GM19023 (cell line): ENCODE results near the gene BTBD10.

Source experiments
- ATAC-seq: cut with Tn5 transposase; IDR thresholded peaks from one replicate; pipeline ENCODE4 v1.9.1; 2021; ENCODE audit warnings: mild to moderate bottlenecking, moderate library complexity; ENCODE audit not compliant: unreplicated experiment

Gene BTBD10

DNA sequence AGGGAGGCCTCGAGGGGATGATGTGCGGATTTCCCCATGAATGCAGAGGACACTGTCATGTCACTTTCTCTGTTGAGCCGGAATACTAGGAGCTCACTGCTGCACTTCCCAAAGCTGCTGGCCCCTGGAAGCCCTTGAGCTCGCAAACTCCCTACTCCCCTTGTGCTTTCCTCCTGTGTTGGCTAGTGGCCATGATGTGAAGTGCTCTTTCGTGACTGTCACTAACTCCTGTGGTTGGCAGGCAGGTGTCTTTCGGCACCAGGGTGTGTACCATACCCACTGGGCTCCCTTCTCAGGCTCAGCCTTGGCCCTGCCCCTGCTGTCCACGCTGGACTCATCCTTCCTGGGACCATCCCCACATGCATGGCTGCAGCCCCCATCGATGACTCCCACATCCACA lies 86.2 kb downstream of the BTBD10 start:
- ATAC-seq = no peak

DNA sequence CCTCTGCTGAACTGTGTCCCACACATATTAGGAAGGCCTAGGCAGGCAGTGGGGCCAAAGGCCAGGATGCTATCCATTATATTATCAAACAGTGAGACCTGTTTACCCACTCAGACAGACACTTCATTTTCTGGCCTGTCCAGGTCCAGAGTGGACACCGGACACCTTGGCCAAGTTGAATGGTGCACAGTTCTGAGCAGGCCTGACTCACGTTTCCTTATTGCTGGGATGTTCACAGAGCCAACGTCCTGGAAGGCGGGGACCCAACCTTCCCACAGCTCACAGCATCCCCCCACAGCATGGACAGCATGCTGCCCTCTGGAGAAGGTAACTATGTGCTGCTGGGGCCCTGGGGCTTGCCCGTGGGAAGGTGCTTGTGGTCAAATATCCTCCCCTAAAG lies 86.6 kb downstream of the BTBD10 start:
- ATAC-seq = no peak

DNA sequence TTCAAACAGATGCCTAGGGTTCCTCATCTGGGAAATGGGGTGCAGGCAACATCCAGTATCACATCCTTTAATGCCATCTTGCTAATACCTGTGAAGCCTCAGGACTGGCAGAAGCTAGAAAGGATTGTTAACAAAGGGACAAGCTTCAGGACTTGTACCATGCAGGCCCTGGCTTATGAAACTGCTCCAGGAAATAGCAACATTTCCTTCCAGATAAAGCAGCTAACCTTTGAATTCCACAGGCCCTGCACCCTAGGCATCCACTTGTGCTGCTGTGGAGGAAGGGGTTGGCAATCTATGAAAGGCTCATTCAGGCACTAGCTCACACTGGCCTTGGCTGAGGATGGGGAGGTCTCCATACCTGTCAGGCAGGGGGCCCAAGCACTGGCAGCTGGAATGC lies 87.2 kb downstream of the BTBD10 start:
- no peak for ATAC-seq

DNA sequence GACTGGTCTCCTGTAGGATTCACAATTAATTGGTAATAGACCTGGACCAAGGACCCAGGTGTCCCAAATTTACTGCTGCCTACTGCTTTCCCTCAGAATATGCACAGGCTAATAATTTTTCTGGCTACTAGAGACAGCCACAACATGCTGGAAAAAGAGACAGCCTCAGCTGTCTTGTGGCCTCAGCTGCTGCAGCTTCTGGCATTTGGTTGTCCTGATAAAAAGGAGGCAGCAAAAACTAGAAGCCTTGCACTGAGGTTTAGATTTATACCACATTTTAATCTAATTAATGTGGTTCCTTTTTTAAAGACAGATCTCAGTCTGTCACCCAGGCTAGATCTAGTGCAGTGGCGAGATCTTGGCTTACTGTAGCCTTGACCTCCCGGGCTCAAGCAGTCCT lies 89.8 kb downstream of the BTBD10 start:
- no peak for ATAC-seq

DNA sequence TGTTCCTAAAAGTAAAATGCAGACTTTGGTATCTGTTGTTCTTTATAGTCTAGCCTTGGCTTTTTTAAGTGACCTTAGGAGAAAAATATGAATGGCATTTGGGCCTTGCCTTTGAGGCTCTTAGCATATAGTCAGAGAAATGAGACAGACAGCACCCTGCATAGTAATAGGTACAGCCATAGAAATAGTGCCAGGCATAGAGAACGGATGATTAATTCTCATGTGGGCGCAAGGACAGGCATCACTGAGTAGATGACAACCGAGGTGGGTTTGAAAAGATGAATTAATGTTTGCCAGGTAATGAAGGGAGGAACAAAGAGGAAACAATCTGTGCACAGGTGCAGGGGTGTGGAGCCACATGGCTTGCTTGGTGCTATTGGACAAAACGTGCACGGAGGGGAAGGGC lies 95.0 kb downstream of the BTBD10 start:
- no peak for ATAC-seq

DNA sequence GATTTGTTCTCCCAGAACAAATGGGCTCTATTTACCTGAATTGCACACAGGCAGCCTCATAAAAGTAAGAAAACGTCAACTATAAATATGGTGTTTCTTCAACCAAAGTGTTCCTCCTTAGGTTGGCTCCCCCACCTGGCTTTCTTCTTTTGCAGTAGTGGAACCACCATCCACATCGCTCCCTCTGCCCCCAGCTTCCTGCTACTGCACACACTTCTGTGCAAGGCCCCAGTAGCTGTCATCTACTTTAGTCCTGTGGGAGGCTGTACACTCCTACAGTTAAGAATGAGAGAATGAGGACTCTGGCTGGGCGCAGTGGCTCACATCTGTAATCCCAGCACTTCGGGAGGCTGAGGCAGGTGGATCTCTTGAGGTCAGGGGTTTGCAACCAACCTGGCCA lies 95.9 kb downstream of the BTBD10 start:
- no peak for ATAC-seq

DNA sequence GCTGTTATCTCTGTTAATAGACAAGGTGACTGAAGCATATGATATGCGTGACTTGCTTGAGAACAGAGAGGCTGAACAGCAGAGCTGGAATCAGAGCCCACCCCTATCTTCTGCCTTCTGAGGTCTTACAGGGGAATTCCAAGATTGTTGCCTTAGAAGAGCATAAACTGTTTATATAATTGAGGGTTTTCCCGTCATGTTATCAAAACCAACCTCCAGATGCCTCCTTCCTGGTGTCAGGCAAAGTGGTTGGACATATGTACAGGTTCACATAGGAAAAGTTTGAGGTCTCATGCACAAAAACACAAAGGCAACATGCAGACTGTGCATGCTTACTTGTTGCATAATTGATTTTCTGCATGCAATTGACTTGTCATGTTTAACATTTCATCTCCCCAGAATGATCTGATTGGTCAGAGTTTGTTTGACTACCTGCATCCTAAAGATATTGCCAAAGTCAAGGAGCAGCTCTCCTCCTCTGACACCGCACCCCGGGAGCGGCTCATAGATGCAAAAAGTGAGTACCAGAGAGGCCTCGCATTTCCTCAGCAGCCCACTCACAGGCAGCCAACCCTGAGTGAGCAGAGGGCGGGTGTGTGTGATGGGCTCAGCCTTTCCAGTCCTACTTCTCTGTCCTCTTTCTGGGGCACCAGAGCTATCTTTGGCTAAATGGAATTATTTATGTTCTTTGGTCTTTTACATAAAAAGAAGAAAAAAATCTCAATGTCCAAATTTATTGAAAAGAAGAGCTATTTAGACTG lies 96.6 kb downstream of the BTBD10 start:
- ATAC-seq = no peak

DNA sequence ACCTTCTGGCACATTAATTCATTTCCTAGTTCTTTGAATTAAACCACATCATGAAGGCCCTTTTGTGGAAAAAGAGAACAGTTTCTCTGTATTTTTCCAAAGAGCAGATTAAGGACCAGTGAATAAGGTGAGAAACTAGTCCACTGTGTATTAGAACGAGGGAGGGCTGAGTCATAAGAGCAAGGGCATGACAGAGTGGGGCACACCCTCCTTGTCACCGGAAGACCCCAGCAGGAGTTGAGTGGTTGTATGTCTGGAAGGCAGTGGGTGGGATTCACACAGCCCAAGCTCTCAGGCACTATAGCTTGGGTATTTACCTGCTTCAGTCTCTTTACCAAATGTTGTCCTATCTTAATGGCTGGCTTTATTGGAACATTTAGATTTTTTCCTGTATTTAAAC lies 98.6 kb downstream of the BTBD10 start:
- ATAC-seq = no peak

DNA sequence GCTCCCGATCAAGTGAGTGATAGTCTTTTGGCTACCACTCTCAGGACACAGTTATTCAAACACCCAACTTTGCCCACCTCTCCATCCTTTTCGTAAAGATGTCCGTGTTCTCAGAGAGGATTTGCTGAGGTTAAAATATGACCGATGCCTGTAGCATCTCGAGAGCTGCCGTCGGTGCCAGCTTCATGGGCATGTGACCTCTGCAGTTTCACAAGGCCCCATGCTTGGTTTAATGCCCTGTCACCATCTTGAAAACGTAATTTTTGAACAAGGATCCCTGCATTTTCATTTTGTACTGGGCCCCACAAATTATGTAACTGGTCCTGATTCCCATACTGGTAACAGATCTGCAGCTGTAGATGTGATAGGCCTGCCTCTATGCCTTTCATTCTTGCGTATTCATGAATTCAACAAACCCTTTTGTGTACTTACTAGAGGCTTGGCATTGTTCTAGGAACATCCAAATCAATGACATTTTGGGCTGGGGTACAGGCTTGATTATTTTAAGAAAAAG lies 100.4 kb downstream of the BTBD10 start:
- no peak for ATAC-seq

DNA sequence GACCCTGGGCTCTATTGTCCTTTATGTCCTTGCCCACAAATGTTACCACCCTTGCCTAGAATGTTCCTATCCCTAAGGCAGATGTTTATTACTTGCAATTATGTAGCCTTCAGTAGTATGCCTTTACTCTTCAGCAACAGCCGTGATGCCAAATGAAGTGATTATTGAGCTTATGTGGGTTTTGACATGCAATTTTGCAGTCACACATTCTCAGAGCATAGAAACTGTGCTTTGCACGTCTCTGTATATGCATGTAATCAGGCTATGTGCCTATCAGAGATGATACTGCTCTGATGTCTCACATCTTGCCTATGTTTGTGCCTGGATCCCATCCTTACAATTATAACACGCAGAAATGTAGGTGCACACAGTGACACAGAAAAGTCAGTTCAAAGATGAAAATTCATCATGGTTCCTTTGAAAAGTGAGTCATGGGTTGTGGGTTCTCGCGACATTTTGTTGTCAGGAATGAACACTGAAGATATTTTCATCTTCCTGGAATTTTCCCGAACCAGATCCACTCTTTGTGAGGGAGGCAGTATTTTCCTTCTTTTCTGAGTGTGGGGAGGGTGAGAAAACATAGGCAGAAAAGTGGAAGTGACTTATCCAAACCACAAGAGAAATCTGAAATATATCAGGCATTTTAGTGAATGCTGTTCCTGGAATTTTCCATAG lies 104.3 kb downstream of the BTBD10 start:
- no peak for ATAC-seq

DNA sequence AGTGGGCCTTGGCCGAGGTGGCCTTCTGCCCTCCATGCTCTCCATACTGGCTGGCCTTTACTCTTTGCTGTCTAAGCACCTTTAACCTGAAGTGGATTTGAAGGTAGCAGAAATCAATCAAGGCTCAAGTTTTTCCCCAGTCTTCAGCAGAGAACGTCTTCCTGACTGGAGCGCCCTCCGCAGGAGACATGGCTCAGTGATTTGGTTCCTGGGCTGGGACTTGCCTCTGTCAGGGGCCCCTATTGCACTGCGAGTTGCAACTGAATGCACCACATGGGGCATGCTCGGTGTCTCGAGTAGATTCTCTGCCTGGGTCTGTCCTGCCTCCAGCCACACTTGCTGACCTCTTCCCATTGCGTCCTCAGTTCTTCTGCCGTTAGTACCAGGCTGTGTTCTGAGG lies 105.8 kb downstream of the BTBD10 start:
- ATAC-seq = no peak

DNA sequence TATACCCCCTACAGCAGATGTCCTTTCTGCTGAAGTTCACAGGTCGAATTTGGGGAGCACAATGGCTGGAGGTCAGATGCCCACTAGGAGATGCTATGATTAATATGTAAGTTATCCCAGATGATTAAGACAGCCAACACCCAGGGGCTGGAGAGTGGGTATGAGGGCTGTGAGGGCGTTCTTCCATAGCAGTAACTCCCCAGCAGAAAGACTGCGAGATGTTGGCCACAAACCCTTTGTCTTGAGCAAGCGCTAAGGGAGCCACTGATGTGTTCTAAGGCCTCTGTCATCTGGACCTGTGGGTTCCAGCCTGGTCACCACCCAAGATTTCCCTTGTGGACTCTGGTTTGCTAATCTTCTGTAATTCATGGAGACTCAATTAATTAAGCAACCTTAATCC lies 107.8 kb downstream of the BTBD10 start:
- ATAC-seq = no peak

DNA sequence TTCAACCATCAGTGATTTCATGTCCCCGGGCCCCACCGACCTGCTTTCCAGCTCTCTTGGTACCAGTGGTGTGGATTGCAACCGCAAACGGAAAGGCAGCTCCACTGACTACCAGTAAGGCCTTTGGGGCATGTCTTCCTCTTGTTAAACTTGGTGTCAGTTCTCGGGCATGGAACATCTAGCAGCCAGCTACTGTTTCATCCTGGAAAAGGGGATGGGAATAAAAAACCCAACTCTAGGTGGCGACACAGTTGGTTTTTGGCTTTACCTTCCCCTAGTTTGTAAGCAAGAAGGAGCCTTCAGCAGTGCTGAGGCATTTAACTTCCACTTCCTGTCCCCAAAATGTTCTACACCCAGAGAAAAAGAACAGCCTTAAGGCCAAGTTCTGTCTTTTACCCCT lies 108.7 kb downstream of the BTBD10 start:
- no peak for ATAC-seq

DNA sequence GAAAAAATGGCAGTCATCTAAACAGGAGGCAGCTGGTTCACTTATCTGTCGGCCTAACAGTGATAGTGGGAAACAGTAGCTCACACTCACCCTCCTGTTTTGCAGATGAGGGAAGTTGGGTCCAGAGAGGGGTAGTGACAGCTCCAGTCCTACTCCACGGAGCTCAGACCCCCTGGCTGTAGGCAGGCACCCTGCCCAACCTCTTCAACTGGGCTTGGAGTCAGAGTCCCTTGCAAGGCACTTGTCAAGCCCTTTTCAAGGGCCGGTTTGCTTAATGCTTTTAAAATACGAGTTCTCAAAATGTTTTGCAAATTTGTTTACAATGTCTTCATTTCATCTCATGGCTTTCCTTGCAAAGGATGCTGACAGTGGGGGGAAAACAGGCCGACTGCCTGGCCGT lies 110.3 kb downstream of the BTBD10 start:
- no peak for ATAC-seq

DNA sequence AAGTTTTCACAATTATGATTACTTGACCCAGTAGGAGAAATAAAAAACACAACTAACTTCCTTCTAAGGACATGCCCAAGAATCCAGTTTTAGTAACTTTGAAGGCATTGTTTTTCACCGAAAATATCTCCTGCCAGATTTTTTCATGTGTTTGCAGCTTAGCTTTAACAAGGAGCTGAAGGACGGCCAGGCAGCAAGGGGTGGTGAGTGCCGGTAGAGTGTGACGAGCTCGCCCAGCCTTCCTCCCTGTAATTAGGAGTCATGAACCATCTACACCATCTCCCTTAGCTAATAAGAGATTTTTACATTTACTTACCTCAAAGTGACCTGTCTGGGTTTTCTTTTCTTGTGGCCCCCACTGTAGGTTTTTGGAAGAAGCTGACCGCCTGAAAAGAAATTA lies 113.4 kb downstream of the BTBD10 start:
- ATAC-seq = no peak

DNA sequence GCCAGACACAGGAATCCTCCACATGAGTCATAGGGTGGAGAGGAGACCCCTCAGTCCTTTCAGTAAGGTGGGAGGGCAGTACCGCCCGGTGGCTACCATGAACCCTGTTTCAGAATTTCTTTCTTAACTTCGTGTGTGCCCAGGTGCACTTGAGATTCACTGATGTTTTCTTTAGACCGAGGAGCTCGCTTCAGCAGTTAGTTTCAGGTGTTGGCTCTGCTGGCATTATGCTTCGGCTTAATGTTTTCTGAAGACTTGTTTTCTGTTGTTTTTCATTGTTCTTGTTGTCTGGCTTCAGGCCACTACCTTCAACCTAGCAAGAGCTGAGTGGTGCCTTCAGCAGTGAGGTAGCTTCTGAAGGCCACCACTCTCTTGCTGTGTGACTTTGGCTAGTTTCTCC lies 114.0 kb downstream of the BTBD10 start:
- ATAC-seq = no peak

DNA sequence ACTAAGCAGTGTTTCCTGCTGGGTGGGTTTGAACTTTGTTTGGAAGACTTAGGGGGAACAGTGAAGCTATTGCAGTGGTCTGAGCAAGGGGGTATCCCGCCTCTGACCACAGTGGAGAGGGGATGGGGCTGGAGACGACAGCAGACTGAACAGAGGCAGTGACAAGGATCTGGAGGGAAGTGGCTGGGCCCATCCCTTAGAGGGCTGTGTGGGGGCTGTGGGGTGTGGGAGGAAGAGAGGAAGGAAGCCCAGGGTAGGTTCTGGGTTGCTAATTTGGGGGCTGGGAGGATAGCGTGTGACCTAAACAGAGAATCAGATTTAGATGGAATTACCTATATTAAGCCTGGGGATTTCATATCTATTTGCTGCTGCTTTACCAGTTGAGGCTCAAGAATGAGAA lies 114.7 kb downstream of the BTBD10 start:
- ATAC-seq = no peak

DNA sequence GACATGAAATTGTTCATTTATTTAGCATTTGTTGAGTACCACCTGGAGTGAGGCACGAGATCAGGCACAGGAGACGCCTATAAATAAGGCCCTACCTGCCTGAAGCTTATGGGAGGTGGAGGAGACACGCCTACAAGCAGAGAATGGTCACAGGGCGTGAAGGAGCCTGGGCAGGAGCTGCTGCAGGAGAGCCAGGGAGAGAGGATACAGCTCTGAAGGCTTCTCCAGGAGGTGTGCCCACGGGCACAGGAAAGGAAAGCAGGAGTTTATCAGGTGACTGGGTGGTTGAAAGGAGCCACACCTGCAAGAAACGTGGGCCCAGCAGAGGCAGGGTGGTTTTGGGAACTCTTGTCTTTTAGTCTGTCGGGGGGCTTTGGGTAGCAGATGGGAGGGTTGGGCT lies 115.1 kb downstream of the BTBD10 start:
- no peak for ATAC-seq

DNA sequence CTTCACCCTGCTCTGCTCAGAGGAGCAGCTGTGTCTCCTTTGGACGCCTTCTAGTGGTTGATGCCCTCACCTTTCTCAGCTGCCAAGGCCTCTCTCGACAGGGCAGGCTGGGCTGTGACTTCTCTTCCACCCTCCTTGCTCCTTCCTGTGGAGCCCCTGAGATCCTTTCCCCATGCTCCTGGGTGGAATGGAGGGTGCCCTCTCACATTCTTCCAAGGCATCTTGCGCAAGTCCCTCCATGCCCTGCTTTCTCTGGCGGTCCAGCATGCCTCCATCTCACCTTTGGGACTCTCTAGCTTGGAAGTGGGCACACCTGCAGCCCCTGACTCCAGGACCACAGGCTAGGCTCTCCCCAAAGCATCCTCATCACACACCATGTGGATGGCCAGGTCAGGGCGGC lies 116.6 kb downstream of the BTBD10 start:
- no peak for ATAC-seq

DNA sequence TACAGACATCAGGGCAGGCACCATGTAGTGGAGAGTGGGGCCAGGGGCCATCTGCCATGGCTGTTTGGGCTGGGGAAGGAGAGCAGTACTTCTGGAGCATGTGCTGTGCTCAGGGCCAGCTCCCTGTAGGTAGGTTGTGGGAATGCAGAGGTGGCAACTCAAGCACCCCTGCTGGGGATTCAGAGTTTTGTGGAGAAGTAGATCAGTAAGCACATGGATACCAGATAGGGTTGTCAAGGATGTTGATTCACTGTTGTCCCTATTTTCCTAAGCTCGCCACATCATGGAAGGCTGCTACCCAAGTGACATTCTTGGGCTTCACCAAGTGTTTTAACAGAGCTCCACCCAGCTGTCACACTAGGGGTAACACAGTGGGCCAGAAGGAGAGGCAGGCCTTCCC lies 118.2 kb downstream of the BTBD10 start:
- ATAC-seq = no peak

DNA sequence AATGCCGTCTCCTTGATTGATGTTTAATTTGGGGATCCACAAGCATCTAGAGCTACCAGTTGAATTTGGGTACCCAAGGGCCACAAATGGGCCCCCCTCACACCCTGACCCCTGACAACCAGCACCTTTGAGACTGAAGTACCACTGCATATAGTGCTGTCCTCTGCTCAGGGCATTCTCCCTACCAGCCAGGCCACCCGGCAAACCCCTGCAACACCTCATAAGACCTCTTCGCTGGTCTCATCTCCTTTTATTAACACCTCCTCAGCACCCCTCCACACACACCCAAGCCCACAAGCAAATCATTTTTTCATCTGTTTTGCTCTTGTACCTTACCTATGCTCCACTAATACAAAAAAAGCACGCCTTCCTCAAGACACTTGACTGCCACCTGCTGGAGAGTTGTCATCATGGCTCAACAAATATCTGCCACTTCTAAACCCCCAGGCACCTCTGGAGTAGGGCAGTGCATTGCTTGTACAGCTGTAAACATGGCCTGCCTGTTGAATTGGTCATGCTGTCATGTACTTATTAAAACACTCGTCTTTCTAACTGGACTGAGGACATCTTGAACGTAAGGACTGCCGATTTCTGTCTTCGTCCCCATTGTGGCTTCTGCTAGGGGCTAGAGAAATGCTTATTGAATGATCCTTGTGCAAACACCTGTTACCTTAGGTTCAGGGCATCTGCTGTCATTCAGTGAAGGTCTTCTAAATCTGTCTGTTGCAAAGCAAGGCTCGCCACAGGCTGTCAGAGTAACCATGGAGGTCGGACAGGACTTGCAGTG lies 118.9 kb downstream of the BTBD10 start:
- peak; percentile 49 for ATAC-seq

DNA sequence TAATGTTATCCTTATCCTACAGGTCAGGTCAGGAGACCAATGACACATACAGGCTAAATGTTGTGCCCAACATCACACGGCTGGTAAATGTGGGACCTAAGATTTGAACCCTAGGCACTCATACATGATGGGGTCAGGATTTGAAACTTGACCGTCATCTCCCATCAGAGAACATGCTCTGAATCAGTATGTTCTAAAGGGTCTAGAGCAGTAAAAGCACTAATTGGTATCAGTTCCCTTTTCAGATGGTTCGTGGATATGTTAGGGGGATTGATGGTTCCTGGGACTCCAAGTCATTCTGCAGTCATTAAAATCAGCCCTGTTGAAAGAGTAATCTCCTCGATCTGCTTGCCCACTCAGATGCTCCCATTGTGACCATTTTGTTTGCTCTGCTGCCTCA lies 120.0 kb downstream of the BTBD10 start:
- ATAC-seq = no peak
